A673 (cell line): ENCODE measurements around the gene SUN5. TPM values are rescaled to one million over a fixed set of nuclear protein-coding genes. Genes with fewer than 3 reads are reported as not detected.
"Not testable (repeated sequence)": the region's sequence is repeated elsewhere in the genome, so short reads cannot be mapped to it uniquely, and the experiment has no call there.

Source experiments
- BruUV-seq: library from RNA; stranded (reverse); fragments of 400-500 nt; replicated peaks from 2 replicates; lab custom pipeline; 2021; lab: Mats Ljungman, UMichigan
- CTCF ChIA-PET: fragments of 300-600 bp; sonication (Branson Sonifier 250); formaldehyde crosslinking; loops from one replicate; lab custom pipeline; 2022; ENCODE audit warnings: antibody characterized with exemption; lab: Charles Lee
- POLR2A ChIA-PET: fragments of 300-600 bp; sonication (Branson Sonifier 250); formaldehyde crosslinking; loops from one replicate; lab custom pipeline; 2022; ENCODE audit warnings: antibody characterized with exemption; ENCODE audit not compliant: low non-redundant PET; lab: Charles Lee
- DNase-seq: peaks from one replicate; pipeline ENCODE4 v3.0.0-alpha.2; 2015; ENCODE audit warnings: low spot score
- H3K27ac ChIP-seq: fragments of 200-600 bp; sonication (generic); 2 replicates; pipeline ENCODE4 v1.5.1; 2016; ENCODE audit warnings: mixed run types, low read depth, mild to moderate bottlenecking, mixed read lengths, antibody characterized with exemption, low read length; ENCODE audit not compliant: poor library complexity, severe bottlenecking
- H3K27me3 ChIP-seq: fragments of 200-600 bp; sonication (generic); replicated peaks from 2 replicates; pipeline ENCODE4 v1.6.1; 2017; ENCODE audit warnings: mixed run types, low read depth, mild to moderate bottlenecking, mixed read lengths, antibody characterized with exemption, low read length; ENCODE audit not compliant: insufficient read depth, poor library complexity
- H3K36me3 ChIP-seq: fragments of 200-600 bp; sonication (generic); 2 replicates; pipeline ENCODE4 v1.6.1; 2016; ENCODE audit warnings: mixed run types, mild to moderate bottlenecking, mixed read lengths, antibody characterized with exemption, low read length; ENCODE audit not compliant: insufficient read depth, poor library complexity, severe bottlenecking
- H3K4me1 ChIP-seq: fragments of 200-600 bp; sonication (generic); 2 replicates; pipeline ENCODE4 v1.6.1; 2017; ENCODE audit warnings: mixed run types, mild to moderate bottlenecking, mixed read lengths, antibody characterized with exemption, low read length; ENCODE audit not compliant: insufficient read depth, poor library complexity, severe bottlenecking
- H3K4me3 ChIP-seq: fragments of 200-600 bp; sonication (generic); 2 replicates; pipeline ENCODE4 v1.5.1; 2016; ENCODE audit warnings: low read depth, mixed run types, mild to moderate bottlenecking, mixed read lengths, low read length; ENCODE audit not compliant: poor library complexity, severe bottlenecking
- H3K9me3 ChIP-seq: fragments of 200-600 bp; sonication (generic); 2 replicates; pipeline ENCODE4 v1.6.1; 2016; ENCODE audit warnings: mixed run types, low read depth, mild to moderate bottlenecking, mixed read lengths, antibody characterized with exemption, low read length; ENCODE audit not compliant: poor library complexity, severe bottlenecking
- CTCF ChIP-seq: fragments of 300-800, 200-600 bp; sonication (generic); conservative IDR thresholded peaks from 2 replicates; pipeline ENCODE4 v1.5.1; 2017; ENCODE audit warnings: low read depth, mild to moderate bottlenecking, antibody characterized with exemption, low read length, moderate library complexity, mixed read lengths
- EZH2 ChIP-seq: fragments of 200-600 bp; sonication (generic); IDR thresholded peaks from 2 replicates; pipeline ENCODE4 v1.6.1; 2017; ENCODE audit warnings: borderline replicate concordance, low read depth, mild to moderate bottlenecking, mixed read lengths, antibody characterized with exemption, low read length; ENCODE audit not compliant: poor library complexity, severe bottlenecking
- intact Hi-C: fragments of 100-400 bp; cut with micrococcal nuclease; formaldehyde crosslinking; loops from one replicate; pipeline ENCODE4 v1.10.0; 2022; ENCODE audit not compliant: unreplicated experiment
- total RNA-seq: library from RNA; stranded (reverse); gene quantifications from 2 replicates; pipeline ENCODE4 v1.2.3, GENCODE V29; 2021

The SUN5 gene
- total RNA-seq, 1 experiment from 2014 or later: not detected

- H3K36me3 ChIP-seq: no peaks in the 10 kb centered on the region
- no peaks in the 10 kb centered on the region for H3K27me3 ChIP-seq
- DNase-seq: no peak
- CTCF ChIA-PET: no interaction called here
- BruUV-seq: no TSS peak
- intact Hi-C loops: no loop called here
- TF ChIP-seq CTCF (no peak), EZH2 (no peak)
- H3K4me3 ChIP-seq: no peak overlapping the region
- no peak overlapping the region for H3K27ac ChIP-seq
- H3K4me1 ChIP-seq: no peaks in the 10 kb centered on the region
- H3K9me3 ChIP-seq: peaks cover 10% of the 10 kb centered on the region
- POLR2A ChIA-PET: no interaction called here
Measured at GRCh38 chr20:32958574-32958973, 45.7 kb downstream of the SUN5 start.

GRCh38 chr20:32957459-32957858 is 46.8 kb downstream of the SUN5 start:
- BruUV-seq: no TSS peak
- CTCF ChIA-PET: no interaction called here
- intact Hi-C loops: no loop called here
- H3K4me3 ChIP-seq: no peak overlapping the region
- POLR2A ChIA-PET: no interaction called here
- no peaks in the 10 kb centered on the region for H3K4me1 ChIP-seq
- H3K9me3 ChIP-seq: peaks cover 10% of the 10 kb centered on the region
- no peaks in the 10 kb centered on the region for H3K36me3 ChIP-seq
- TF ChIP-seq CTCF: no peak
- TF ChIP-seq EZH2: no peak
- no peak overlapping the region for H3K27ac ChIP-seq
- peaks cover 3% of the 10 kb centered on the region for H3K27me3 ChIP-seq
- no peak for DNase-seq

DNA sequence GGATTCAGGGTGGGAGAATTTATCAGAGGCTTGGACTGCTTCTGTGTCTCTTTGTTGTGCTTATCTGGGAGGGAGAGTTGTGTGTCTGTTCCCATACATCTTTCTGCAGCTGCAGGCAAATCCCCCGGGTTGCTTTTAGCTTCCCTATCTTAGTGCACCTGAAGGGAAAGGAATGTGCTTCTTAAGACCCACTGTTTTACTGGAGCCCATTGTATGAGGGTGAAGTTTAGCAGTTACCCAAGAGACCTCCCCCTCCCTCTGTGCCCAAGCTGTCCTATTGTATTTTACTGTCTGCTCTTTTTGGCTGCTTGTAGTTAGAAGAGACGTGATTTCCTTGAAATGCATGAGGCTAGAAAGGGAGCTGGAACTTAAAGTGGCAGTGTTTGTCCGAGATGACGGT is 53.7 kb downstream of the SUN5 start:
- DNase-seq, H3K27ac ChIP-seq, H3K36me3 ChIP-seq, intact Hi-C loops, H3K9me3 ChIP-seq, BruUV-seq, H3K4me3 ChIP-seq, POLR2A ChIA-PET, CTCF ChIA-PET, H3K4me1 ChIP-seq: not testable (repeated sequence)
- peaks cover 56% of the 10 kb centered on the region for H3K27me3 ChIP-seq

GRCh38 chr20:32946629-32947028 is 57.6 kb downstream of the SUN5 start:
- H3K36me3 ChIP-seq: no peaks in the 10 kb centered on the region
- intact Hi-C loops: loop anchor here (1.0 to 10.0 kb wide), 3 partner anchors 44 to 272 kb away; partner anchors contain the start of gene C20orf203
- DNase-seq: no peak
- no peak overlapping the region for H3K27ac ChIP-seq
- BruUV-seq: no TSS peak
- H3K4me3 ChIP-seq: no peak overlapping the region
- H3K4me1 ChIP-seq: no peaks in the 10 kb centered on the region
- POLR2A ChIA-PET: no interaction called here
- no peak for TF ChIP-seq EZH2
- TF ChIP-seq CTCF: no peak
- H3K27me3 ChIP-seq: peaks cover 45% of the 10 kb centered on the region
- CTCF ChIA-PET: interaction anchor here (1.3 to 1.5 kb wide), 2 partner anchors 45 to 157 kb away, joined by 6 read pairs; no protein-coding TSS in a partner anchor
- H3K9me3 ChIP-seq: no peaks in the 10 kb centered on the region
